ENCODE data around the gene CPSF4L. TPM values are rescaled to one million over a fixed set of nuclear protein-coding genes. Genes with fewer than 3 reads are reported as not detected.

CPSF4L gene
- total RNA-seq, 1 donor from 2014 or later: not detected

- Mint-ChIP-seq H3K36me3 (peaks cover 6% of the 10 kb centered on the region), H3K27ac (peak overlapping the region; percentile 66), H3K9me3 (no peaks in the 10 kb centered on the region), H3K4me3 (no peak overlapping the region), H3K27me3 (ENCODE audit: insufficient read depth, low read depth) (peaks cover 6% of the 10 kb centered on the region), H3K4me1 (peaks cover 41% of the 10 kb centered on the region)
- no peak for DNase-seq (ENCODE audit: low spot score)
- no peak overlapping the region for H3K4me2 ChIP-seq
- H3K27me3 ChIP-seq: no peaks in the 10 kb centered on the region
- H4K20me1 ChIP-seq (ENCODE audit: low read depth): peaks cover 83% of the 10 kb centered on the region
- no peak for TF ChIP-seq EZH2 (IDR thresholded peaks at IDR 0.05)
- no peak for TF ChIP-seq CTCF (IDR thresholded peaks at IDR 0.05)
- TF ChIP-seq EZH2phosphoT487 (IDR thresholded peaks at IDR 0.05): no peak
- H3K27ac ChIP-seq: no peak overlapping the region
- H3K9ac ChIP-seq: no peak overlapping the region
- H3K4me3 ChIP-seq: no peak overlapping the region
- H3K36me3 ChIP-seq: no peaks in the 10 kb centered on the region
- no peaks in the 10 kb centered on the region for H3K9me3 ChIP-seq (ENCODE audit: low read depth)
- peaks cover 52% of the 10 kb centered on the region for H3K79me2 ChIP-seq (ENCODE audit: low read depth)
- no peak overlapping the region for H2AFZ ChIP-seq (replicated peaks)
- peaks cover 7% of the 10 kb centered on the region for H3F3A ChIP-seq (ENCODE audit: low read depth)
- H3K4me1 ChIP-seq: peaks cover 6% of the 10 kb centered on the region
Measured at GRCh38 chr17:73293480-73293911, 31.8 kb upstream of the CPSF4L start.

- peak overlapping the region; percentile 66 for H3K27ac Mint-ChIP-seq
Measured at GRCh38 chr17:73293031-73293430, 31.4 kb upstream of the CPSF4L start.

GRCh38 chr17:73292031-73292531, 30.4 kb upstream of the CPSF4L start:
- Histone ChIP-seq H3F3A (ENCODE audit: low read depth) (no peaks in the 10 kb centered on the region), H3K27me3 (no peaks in the 10 kb centered on the region), H3K9ac (no peak overlapping the region), H3K4me2 (no peak overlapping the region), H4K20me1 (ENCODE audit: low read depth) (peaks cover 85% of the 10 kb centered on the region), H3K9me3 (ENCODE audit: low read depth) (no peaks in the 10 kb centered on the region), H3K36me3 (no peaks in the 10 kb centered on the region), H3K4me3 (no peak overlapping the region), H3K4me1 (peaks cover 2% of the 10 kb centered on the region), H3K79me2 (ENCODE audit: low read depth) (peaks cover 40% of the 10 kb centered on the region), H2AFZ (replicated peaks) (no peak overlapping the region), H3K27ac (no peak overlapping the region)
- Mint-ChIP-seq H3K9me3 (no peaks in the 10 kb centered on the region), H3K27ac (no peak overlapping the region), H3K27me3 (ENCODE audit: insufficient read depth, low read depth) (peaks cover 6% of the 10 kb centered on the region), H3K4me1 (peaks cover 42% of the 10 kb centered on the region), H3K36me3 (peaks cover 6% of the 10 kb centered on the region), H3K4me3 (no peak overlapping the region)
- no peak for DNase-seq (ENCODE audit: low spot score)
- TF ChIP-seq EZH2 (IDR thresholded peaks at IDR 0.05): no peak
- no peak for TF ChIP-seq CTCF (IDR thresholded peaks at IDR 0.05)
- TF ChIP-seq EZH2phosphoT487 (IDR thresholded peaks at IDR 0.05): no peak

More at GRCh38 chr17:73293031-73293430, 31.4 kb upstream of the CPSF4L start:
- Histone ChIP-seq H4K20me1 (ENCODE audit: low read depth) (peaks cover 83% of the 10 kb centered on the region), H3K27me3 (no peaks in the 10 kb centered on the region), H3K36me3 (no peaks in the 10 kb centered on the region), H3K79me2 (ENCODE audit: low read depth) (peaks cover 49% of the 10 kb centered on the region), H3K4me1 (peaks cover 2% of the 10 kb centered on the region), H3K9ac (no peak overlapping the region), H3K4me3 (no peak overlapping the region), H3K4me2 (no peak overlapping the region), H2AFZ (replicated peaks) (no peak overlapping the region), H3K27ac (no peak overlapping the region), H3F3A (ENCODE audit: low read depth) (peaks cover 3% of the 10 kb centered on the region), H3K9me3 (ENCODE audit: low read depth) (no peaks in the 10 kb centered on the region)
- H3K27me3 Mint-ChIP-seq (ENCODE audit: insufficient read depth, low read depth): peaks cover 6% of the 10 kb centered on the region
- no peak overlapping the region for H3K4me3 Mint-ChIP-seq
- peaks cover 6% of the 10 kb centered on the region for H3K36me3 Mint-ChIP-seq
- DNase-seq (ENCODE audit: low spot score): no peak
- no peaks in the 10 kb centered on the region for H3K9me3 Mint-ChIP-seq
- TF ChIP-seq CTCF (IDR thresholded peaks at IDR 0.05) (no peak), EZH2phosphoT487 (IDR thresholded peaks at IDR 0.05) (no peak), EZH2 (IDR thresholded peaks at IDR 0.05) (no peak)
- peaks cover 37% of the 10 kb centered on the region for H3K4me1 Mint-ChIP-seq

Data from neural progenitor cell (in vitro differentiated cells).